Astrocyte of the spinal cord (primary cell): ENCODE results near the gene HAUS6.
A peak's percentile ranks its signal among the peaks of the same experiment; 100 is the strongest.
"Not testable (repeated sequence)": the region's sequence is repeated elsewhere in the genome, so short reads cannot be mapped to it uniquely, and the experiment has no call there.

ENCODE experiments used
- DNase-seq: peaks from one replicate; pipeline ENCODE4 v3.0.0; 2011; ENCODE audit warnings: low read depth, low spot score
- H3K4me3 ChIP-seq: 2 replicates; pipeline ENCODE4 v1.5.1; 2011; ENCODE audit warnings: low read depth, mild to moderate bottlenecking, low read length, moderate library complexity
- in situ Hi-C: cut with HindIII; loops from 2 replicates; pipeline ENCODE4 v1.10.0; 2017; ENCODE audit warnings: low sequenced_read_pairs
- TF ChIP-seq, protein P1 (sequence below): IDR thresholded peaks from 2 replicates; pipeline ENCODE4 v1.5.1; 2012; ENCODE audit warnings: low read depth, mild to moderate bottlenecking, low read length, inconsistent platforms

The HAUS6 gene

DNA sequence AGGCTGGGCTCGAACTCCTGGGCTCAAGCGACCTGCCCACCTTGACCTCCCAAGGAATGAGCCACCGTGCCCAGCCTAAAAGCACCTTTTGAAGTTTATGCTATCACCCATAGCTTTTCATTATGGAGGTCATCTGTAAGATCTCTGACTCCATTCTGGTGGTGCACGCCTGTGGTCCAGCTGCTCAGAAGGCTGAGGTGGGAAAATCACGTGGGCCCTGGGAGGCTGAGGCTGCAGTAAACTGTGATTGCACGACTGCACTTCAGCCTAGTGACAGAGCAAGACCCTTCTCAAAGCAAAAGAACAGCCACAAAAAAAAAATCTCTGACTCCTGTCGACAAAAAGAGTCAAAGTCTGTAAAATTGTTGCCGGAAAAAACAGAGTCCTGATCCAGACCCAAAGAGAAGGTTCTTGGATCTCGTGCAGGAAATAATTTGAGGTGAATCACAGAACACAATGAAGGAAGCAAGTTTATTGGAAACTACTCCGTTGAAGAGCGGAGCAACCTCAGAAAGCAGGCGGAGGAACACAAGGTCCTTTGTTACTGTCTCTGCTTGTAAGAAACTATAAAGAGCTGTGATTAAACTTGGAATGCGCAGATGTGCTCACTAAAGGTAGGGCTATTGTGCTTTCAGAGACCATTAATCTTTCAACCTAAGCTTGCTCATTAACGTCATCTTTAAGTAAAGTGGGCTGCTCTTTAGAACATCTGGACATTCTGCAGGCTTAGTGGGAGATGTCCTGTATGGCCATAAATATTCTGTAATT lies 2.0 kb upstream of the HAUS6 start:
- TF ChIP-seq, protein P1, sequence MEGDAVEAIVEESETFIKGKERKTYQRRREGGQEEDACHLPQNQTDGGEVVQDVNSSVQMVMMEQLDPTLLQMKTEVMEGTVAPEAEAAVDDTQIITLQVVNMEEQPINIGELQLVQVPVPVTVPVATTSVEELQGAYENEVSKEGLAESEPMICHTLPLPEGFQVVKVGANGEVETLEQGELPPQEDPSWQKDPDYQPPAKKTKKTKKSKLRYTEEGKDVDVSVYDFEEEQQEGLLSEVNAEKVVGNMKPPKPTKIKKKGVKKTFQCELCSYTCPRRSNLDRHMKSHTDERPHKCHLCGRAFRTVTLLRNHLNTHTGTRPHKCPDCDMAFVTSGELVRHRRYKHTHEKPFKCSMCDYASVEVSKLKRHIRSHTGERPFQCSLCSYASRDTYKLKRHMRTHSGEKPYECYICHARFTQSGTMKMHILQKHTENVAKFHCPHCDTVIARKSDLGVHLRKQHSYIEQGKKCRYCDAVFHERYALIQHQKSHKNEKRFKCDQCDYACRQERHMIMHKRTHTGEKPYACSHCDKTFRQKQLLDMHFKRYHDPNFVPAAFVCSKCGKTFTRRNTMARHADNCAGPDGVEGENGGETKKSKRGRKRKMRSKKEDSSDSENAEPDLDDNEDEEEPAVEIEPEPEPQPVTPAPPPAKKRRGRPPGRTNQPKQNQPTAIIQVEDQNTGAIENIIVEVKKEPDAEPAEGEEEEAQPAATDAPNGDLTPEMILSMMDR: no peak

DNA sequence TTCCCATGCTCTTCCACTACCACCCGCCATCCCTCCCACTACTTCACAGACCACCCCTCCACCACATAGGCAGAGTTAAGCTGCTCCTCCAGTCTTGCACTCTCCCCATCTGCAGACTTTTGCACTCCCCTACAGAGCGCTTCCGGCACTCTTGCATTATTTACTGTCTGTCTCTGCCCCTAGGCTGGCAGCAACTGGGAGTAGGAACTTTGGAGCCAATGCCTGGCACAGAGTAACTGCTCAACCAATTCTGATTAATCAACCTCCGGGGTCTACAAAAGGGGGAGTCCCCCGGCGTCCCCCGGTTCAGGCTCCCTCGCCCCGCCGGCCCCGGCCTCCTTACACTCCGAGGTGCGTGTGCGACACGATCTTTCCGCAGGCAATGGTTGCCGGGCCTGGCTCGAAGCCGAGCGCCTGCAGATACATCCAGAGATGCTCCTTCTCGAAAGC lies 498 bp downstream of the HAUS6 start:
- TF ChIP-seq, protein P1: no peak
- H3K4me3 ChIP-seq: peak overlapping the region; percentile 65
- in situ Hi-C loops: no loop called here
- DNase-seq: no peak

More for the DNA sequence above, 2.0 kb upstream of the HAUS6 start:
- no peak overlapping the region for H3K4me3 ChIP-seq
- peak; percentile 14 for DNase-seq
- in situ Hi-C loops: no loop called here

DNA sequence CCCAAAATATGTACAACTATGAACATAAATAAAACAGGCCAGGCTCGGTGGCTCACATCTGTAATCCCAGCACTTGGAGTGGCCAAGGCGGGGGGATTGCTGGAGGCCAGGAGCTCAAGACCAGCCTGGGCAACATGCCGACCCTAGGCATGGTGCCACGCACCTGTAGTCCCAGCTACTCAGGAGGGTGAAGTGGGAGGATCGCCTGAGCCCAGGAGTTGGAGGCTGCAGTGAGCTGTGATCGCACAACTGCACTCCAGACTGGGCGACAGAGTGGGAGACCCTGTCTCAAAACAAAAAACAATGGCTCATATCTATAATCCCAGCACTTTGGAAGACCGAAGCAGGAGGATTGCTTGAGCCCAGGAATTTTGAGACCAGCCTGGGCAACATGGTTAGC lies 1.5 kb downstream of the HAUS6 start:
- in situ Hi-C loops: no loop called here
- no peak for DNase-seq
- TF ChIP-seq, protein P1: no peak
- H3K4me3 ChIP-seq: no peak overlapping the region

DNA sequence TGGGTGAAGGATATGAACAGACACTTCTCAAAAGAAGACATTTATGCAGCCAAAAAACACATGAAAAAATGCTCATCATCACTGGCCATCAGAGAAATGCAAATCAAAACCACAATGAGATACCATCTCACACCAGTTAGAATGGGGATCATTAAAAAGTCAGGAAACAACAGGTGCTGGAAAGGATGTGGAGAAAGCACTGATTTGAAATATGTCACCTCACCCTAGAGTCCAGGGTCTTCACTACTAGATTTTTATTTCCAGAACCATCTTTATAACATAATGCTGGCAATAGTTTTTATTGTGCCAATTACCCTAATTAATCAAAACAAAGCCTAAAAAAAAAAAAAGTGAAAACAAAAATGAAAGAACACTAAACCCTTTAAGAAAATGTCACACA lies 5.3 kb downstream of the HAUS6 start:
- H3K4me3 ChIP-seq, in situ Hi-C loops, DNase-seq: not testable (repeated sequence)

DNA sequence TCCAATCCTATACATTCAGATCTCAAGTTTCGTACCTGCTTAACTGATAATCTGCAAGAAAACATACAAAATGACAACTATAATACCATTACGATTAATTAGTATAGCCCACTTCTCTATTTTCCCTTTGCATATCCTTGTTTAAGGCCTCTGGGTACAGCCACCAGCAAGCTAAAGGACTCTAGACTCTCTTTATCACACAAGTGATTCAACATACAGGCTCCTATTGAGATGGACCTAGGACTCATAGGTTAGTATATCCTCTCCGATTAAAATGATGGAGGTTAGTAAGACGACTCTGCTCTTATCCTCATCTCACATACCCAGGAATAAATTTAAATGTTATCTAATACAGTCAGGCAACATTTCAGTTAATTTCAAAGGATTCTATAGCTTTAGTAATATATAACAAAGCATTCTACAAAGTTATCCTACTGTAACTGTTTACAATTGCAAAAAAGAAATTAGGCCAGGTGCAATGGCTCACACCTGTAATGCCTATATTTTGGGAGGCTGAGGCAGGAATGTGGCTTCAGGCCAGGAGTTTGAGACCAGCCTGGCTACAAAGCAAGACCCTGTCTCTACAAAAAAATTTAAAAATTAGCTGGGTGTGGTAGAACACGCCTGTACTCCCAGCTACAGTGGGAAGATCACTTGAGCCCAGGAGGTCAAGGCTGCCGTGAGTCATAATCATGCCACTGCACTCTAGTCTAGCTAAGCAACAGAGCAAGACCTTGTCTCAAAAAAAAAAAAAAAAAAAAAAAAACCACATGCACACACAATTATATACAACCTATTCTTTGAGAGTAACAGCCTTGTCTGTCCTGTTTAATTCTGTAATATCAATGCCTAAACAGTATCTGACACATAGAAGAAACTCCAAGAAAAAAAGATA lies 15.4 kb downstream of the HAUS6 start:
- no peak overlapping the region for H3K4me3 ChIP-seq
- TF ChIP-seq, protein P1: no peak
- DNase-seq: peak; percentile 32
- in situ Hi-C loops: no loop called here

DNA sequence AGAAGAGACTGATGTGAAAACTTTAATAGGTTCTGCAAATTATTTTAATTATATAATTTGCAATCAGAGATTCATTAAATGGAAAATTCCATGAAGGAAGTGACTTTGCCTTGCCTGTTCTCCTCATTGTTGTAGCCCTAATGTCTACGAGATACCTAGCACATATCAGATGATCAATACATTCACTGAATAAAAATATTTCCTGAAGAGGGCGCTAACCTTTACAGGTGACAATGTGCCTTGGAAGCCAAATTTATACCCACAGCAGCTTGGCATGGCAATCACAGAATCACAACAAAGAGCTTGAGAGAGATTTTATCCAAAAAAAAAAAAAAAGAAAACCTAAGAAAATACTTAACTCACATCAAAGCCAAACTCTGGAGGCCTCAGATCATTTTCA lies 17.4 kb downstream of the HAUS6 start:
- in situ Hi-C loops: no loop called here
- DNase-seq: no peak
- no peak overlapping the region for H3K4me3 ChIP-seq
- TF ChIP-seq, protein P1: peak; percentile 30

DNA sequence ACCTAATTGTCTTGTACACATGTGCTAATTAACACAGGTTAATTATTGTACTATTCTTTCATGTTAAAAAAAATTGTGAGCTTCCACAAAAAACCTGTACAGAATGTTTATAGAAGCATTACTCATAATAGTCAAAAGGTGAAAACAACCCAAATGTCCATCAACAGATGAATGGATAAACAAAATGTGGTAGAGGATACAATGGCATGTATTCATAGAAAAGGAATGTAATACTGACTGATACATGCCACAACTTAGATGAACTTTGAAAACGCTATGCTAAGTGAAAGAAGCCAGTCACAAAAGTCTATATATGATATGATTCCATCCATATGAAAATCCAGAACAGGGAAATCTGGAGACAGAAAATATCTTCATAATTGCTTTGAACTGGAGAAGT lies 27.9 kb downstream of the HAUS6 start:
- TF ChIP-seq, protein P1: no peak

More for the DNA sequence above, 27.9 kb downstream of the HAUS6 start:
- no peak overlapping the region for H3K4me3 ChIP-seq
- in situ Hi-C loops: no loop called here
- DNase-seq: no peak
